Subcutaneous adipose tissue (tissue), 4 donors: ENCODE measurements around the gene ZACN. TPM values are rescaled to one million over a fixed set of nuclear protein-coding genes. Genes with fewer than 3 reads are reported as not detected.

Experiments
- total RNA-seq, 4 donors: library from RNA; depleted of rRNA; stranded (reverse); fragments of >200 nt; gene quantifications; one replicate each; pipeline ENCODE4 v1.1.0, GENCODE V29; 2016
- TF ChIP-seq, protein P1 (sequence below): fragments of 450-650 bp; IDR thresholded peaks from one replicate; pipeline ENCODE4 v1.5.1; 2016; ENCODE audit warnings: low read depth, mild to moderate bottlenecking, control low read depth, antibody characterized with exemption, moderate library complexity

Gene ZACN
- total RNA-seq, 4 donors from 2014 or later = not detected

DNA sequence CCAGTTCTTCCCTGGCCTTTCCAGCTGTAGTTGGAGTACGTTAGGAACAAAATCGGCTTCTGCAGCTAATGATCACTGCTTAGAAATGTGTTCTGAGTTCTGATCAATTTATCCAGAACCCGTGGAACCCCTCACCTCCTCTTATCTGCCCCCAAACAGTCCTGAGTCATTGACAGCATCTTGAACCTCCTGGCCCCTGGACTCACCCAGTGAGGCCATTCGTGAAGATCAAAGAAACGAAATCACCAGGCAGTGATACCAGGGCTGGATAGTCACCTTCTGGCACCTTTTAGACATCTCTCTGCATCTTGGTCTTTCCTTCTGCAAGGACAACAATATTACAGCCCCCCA, 41.7 kb downstream of the ZACN start:
- TF ChIP-seq, protein P1, sequence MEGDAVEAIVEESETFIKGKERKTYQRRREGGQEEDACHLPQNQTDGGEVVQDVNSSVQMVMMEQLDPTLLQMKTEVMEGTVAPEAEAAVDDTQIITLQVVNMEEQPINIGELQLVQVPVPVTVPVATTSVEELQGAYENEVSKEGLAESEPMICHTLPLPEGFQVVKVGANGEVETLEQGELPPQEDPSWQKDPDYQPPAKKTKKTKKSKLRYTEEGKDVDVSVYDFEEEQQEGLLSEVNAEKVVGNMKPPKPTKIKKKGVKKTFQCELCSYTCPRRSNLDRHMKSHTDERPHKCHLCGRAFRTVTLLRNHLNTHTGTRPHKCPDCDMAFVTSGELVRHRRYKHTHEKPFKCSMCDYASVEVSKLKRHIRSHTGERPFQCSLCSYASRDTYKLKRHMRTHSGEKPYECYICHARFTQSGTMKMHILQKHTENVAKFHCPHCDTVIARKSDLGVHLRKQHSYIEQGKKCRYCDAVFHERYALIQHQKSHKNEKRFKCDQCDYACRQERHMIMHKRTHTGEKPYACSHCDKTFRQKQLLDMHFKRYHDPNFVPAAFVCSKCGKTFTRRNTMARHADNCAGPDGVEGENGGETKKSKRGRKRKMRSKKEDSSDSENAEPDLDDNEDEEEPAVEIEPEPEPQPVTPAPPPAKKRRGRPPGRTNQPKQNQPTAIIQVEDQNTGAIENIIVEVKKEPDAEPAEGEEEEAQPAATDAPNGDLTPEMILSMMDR = no peak

DNA sequence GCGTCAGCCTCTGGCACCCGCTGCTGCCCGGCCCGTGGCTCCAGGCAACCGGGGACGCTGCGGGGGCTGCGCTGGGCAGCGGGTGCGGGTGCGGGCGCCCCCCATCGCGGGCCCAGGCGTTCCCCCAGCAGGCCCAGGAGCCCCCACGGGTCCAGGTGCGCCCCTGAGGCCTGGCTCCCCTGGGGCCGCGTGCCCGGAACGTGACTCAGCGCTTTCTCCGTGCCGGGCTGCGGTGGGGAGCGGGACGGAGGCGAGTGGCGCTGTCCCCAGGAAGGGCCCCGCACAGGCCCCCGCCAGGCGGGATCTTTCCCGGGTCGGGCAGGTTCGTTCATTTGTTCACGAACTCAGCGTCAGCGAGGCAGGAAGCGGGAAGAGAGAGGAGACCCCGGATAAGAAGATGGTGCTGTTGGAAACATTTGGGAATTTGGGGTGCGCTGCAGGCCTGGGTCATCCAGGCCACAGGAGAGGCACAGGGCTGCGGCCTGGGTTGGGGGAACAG, 43.0 kb downstream of the ZACN start:
- TF ChIP-seq, protein P1 = no peak

DNA sequence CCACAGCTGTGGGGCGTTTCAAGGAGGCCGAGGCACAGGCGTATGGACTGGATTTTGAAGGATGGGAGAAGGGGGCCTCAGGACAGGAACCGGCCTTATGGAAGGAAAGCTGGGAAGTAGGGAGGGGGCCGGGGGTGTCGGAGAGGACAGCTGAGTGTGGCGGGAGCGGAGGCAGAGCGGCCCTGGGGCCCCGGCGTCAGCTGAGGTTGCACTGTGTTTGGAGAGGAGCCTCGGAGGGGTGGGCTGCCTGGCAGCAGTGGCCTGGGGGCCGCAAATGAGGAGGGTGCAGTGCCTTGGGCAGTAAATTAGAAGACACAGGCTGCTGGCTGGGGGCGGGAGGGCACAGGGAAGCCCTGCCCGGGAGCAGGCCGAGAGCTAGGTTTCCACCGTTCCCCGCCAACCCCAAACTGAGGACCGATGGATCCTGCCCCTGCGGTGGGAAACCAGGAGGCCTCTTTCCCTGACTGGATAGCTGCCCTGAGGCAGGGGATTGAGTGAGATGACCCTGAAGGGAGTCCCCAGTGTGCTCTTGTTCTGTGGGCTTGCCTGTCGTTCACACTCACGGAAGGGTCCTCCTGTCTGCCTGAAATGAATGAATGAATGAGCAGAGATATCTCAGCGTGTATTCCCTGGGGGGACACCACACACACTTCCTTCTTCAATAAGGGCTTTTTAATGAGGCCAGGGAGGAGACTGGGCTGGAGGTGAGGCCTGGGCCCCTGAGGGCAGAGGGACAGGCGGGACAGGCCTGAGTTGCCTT, 43.6 kb downstream of the ZACN start:
- TF ChIP-seq, protein P1 = no peak

DNA sequence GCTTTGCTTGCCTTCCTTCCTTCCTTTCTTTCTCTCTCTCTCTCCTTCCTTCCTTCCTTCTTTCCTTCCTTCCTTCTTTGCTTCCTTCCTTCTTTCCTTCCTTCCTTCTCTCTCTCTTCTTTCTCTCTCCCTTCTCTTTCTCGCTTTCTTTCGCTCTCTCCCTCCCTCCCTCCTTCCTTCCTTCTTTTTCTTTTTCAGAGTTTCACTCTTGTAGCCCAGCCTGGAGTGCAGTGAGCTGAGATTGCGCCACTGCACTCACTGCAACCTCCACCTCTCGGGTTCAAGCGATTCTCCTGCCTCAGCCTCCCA, 44.2 kb downstream of the ZACN start:
- TF ChIP-seq, protein P1 = no peak

DNA sequence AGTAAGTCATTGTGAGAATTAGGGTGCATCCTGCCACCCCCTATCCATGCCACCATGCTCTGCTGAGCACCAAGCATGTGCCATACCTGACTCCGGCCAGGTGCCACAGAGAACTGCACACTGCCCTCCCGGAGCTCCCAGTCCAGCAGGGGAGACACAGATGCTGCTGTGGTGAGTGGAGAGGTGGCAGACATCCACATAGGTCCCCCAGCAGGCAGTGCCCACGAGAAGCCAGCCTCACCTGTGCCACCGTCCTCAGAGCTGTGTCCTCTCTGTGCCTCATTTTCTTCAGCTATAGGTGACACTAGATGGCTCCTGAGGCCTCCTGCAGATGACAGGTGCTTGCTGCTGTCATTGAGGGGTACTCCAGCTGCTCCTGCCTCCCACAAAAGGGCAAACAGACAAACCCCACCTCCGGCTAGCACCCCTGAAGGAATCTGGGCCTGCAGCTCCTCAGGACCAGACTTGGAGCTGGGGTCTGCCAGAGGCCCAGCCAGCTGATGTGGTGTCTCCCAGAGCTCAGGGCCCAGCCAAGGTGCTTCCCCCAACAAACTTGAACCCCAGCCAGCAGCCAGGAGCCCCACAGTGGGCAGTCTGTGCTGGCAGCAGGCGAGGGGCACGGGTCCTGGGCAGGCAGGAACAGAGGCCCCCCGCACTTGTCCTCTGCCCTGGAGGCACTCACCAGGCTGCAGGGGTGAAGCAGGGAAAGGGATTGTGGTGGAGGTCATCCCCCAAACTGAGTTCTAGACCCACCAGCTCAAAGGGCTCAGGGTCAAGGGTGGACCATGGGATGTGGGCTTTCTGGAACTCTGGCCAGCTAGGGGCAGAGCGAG, 45.0 kb downstream of the ZACN start:
- TF ChIP-seq, protein P1 = no peak

DNA sequence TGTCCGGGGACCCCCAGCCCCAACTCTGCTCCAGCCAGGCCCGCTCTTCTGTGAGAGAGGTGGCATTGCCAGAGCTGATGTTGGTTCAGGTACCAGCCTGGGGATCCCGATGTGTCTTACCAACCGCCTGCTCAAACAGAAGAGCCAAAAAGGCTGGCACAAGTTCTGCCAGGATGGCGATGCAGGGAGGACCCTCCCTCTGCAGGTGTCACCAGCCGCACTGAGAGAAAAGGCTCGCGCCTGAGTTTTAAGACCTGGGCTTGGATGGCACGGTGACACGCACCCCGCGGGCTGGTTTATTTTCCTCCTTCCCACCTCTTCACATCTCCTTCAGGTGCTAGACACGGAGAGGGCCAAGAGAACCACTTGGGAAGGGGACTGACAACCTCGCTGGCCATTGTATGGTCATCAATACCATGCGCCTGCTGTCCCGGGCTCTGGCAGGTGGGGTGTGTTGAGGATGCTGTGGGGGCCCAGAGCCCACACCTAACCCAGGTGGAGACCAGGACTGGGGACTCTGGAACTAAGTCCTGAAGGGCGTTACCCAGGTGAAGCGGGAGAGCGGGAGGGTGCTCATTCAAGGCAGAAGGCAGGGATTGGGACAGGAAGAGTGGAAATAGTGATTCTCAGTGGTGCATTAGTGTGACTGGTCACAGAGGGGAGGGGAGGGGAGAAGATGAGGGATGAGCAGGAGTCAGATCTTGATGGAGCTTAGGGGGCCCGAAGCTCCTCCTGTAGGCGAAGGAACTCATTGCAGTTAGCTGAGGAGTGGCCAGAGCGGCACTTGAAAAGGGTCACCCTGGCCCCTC, 45.8 kb downstream of the ZACN start:
- TF ChIP-seq, protein P1 = no peak

DNA sequence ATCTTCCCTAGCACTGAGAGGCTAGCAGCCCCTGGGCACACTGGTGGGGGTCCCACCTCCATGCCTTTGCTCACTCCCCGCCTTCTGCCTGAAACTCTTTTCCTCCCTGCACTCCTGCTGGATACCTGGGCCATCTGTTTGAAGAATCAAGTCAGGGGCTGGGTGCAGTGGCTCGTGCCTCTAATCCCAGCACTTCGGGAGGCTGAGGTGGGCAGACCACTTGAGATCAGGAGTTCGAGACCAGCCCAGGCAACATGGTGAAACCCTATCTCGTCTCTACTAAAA, 46.4 kb downstream of the ZACN start:
- TF ChIP-seq, protein P1 = no peak
